ENCODE data around the gene SLC37A1.

DNA sequence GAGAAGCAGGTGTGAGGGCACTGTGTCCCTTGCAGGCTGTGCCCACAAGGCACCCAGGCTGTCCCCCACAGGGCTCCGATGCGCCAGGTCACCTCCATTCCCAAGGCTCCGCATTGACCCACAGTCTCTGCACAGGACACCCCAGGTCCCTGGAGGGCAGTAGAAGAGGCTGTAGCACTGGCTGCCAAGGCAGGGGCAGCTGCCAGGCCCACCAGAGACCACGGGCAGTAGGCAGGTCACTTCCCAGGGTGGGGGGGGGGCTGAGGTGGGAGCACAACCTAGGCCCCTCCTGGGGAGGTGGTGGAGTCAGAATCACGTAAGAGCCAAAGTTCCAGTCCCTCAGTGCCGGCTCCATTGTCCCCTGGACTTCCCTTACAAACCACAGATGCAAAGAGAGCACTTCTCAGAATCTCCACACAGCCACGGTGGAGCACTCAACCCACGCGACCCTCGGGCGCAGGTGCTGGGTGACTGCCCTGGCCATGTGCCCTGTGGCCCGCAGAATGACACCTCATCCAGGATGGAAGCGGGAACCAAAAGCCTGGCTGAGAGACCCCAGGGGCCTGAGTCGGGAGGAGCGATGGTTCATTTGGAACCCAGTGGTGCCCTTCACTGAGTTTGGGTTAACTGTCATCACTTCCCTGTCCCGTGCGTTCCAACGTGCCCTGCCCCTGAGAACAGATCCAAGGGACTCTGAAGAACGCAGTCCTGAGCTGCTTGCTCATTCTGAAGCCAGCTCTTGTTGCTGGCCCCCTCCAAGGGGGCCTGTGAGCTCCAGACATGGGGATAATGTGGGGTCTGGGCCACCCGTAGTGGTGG lies 70.0 kb downstream of the SLC37A1 start:
- TF ChIP-seq, protein P1, sequence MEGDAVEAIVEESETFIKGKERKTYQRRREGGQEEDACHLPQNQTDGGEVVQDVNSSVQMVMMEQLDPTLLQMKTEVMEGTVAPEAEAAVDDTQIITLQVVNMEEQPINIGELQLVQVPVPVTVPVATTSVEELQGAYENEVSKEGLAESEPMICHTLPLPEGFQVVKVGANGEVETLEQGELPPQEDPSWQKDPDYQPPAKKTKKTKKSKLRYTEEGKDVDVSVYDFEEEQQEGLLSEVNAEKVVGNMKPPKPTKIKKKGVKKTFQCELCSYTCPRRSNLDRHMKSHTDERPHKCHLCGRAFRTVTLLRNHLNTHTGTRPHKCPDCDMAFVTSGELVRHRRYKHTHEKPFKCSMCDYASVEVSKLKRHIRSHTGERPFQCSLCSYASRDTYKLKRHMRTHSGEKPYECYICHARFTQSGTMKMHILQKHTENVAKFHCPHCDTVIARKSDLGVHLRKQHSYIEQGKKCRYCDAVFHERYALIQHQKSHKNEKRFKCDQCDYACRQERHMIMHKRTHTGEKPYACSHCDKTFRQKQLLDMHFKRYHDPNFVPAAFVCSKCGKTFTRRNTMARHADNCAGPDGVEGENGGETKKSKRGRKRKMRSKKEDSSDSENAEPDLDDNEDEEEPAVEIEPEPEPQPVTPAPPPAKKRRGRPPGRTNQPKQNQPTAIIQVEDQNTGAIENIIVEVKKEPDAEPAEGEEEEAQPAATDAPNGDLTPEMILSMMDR (conservative IDR thresholded peaks at IDR 0.05), result no peak
- no peak for TF ChIP-seq ZFX (IDR thresholded peaks at IDR 0.05)

Data from C4-2B (cell line).